GM12878 (cell line): ENCODE results near the gene SETD7. TPM values are rescaled to one million over a fixed set of nuclear protein-coding genes. Genes with fewer than 3 reads are reported as not detected.

Experiments used
- CHD4 ChIP-seq: fragments of 200-600 bp; sonication (generic); IDR thresholded peaks from 2 replicates; pipeline ENCODE4 v1.6.1; 2016; ENCODE audit warnings: mild to moderate bottlenecking
- JUNB ChIP-seq: IDR thresholded peaks from 2 replicates; pipeline ENCODE4 v1.6.1; 2016; ENCODE audit warnings: antibody characterized with exemption, mild to moderate bottlenecking
- KLF5 ChIP-seq: fragments of 450-650 bp; IDR thresholded peaks from 2 replicates; pipeline ENCODE4 v1.6.1; 2014; ENCODE audit warnings: mild to moderate bottlenecking; ENCODE audit not compliant: partially characterized antibody
- TARDBP ChIP-seq: IDR thresholded peaks from 2 replicates; pipeline ENCODE4 v1.6.1; 2016; ENCODE audit warnings: borderline replicate concordance
- ZNF384 ChIP-seq: IDR thresholded peaks from 2 replicates; pipeline ENCODE4 v1.6.1; 2012; ENCODE audit warnings: low read depth, mild to moderate bottlenecking, low read length, improper control_type of control experiment, borderline replicate concordance
- polyA plus RNA-seq, 11 experiments: library from polyadenylated mRNA; depleted of rRNA in 4 of 11; unstranded in 6 of 11; stranded (reverse) in 5 of 11; fragments of >200 nt; fragmentation: Nextera tagmentation in 4 of 11; fragmentation: Illumina TruSeq in 1 of 11; extraction: Ambion mirVana in 4 of 11; extraction: Trizol in 1 of 11; gene quantifications; 1 replicate in 1 of 11; 2 replicates in 10 of 11; pipeline versions ENCODE4 v1.2.1 to v1.2.3, GENCODE V29; 2011 to 2016; ENCODE audit warnings: inconsistent platforms in 2 of 11, missing spikeins in 2 of 11, low read depth in 1 of 11
- total RNA-seq, 4 experiments: library from RNA; depleted of rRNA in 3 of 4; stranded (reverse); fragments of >200 nt in 3 of 4; fragmentation: Illumina TruSeq in 1 of 4; extraction: Trizol in 1 of 4; gene quantifications; 2 replicates each; pipeline versions ENCODE4 v1.2.1 to v1.2.3, GENCODE V29; 2013 to 2021
- TF ChIP-seq, protein P1 (sequence below): fragments of 450-650 bp; formaldehyde crosslinking; IDR thresholded peaks from 2 replicates; pipeline ENCODE4 v1.4.0; 2022; ENCODE audit warnings: mild to moderate bottlenecking, moderate library complexity
- TF ChIP-seq, protein P2 (sequence below): fragments of 450-650 bp; formaldehyde crosslinking; IDR thresholded peaks from 2 replicates; pipeline ENCODE4 v1.4.0; 2020; ENCODE audit warnings: mild to moderate bottlenecking, moderate library complexity

SETD7 gene
- total and polyA plus RNA-seq, 10 of the 15 experiments (the other 5 are each of a cell fraction or from before 2014, with no cell fraction given): 0.03 to 0.82 (median 0.44) TPM

DNA sequence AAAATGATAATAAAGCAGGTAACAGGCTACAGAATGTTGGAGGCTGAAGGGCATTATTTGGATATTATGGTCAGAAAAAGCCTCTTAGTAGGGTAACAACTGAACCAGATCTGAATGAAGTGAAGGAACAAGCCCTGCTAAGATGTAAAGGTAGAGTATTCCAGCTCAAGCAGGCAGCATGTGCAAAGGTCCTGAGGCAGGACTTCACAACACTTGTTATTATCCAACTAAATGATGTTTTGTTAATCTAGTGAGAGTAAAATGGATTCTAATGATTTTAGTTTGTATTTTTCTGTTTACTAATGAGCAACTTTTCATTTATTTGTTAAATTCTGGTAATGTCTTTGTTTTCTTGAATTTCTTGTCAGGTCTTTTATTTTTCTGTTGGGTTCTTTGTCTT lies 66.4 kb downstream of the SETD7 start (continued):
- TF ChIP-seq, protein P1, sequence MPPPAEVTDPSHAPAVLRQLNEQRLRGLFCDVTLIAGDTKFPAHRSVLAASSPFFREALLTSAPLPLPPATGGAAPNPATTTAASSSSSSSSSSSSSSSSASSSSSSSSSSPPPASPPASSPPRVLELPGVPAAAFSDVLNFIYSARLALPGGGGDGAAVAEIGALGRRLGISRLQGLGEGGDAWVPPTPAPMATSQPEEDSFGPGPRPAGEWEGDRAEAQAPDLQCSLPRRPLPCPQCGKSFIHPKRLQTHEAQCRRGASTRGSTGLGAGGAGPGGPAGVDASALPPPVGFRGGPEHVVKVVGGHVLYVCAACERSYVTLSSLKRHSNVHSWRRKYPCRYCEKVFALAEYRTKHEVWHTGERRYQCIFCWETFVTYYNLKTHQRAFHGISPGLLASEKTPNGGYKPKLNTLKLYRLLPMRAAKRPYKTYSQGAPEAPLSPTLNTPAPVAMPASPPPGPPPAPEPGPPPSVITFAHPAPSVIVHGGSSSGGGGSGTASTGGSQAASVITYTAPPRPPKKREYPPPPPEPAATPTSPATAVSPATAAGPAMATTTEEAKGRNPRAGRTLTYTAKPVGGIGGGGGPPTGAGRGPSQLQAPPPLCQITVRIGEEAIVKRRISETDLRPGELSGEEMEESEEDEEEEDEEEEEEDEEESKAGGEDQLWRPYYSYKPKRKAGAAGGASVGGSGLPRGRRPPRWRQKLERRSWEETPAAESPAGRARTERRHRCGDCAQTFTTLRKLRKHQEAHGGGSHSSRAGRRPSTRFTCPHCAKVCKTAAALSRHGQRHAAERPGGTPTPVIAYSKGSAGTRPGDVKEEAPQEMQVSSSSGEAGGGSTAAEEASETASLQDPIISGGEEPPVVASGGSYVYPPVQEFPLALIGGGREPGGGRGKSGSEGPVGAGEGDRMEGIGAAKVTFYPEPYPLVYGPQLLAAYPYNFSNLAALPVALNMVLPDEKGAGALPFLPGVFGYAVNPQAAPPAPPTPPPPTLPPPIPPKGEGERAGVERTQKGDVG (CRISPR knock-in tag): no peak
- TF ChIP-seq JUNB: no peak
- TF ChIP-seq KLF5: no peak
- no peak for TF ChIP-seq CHD4
- no peak for TF ChIP-seq ZNF384
- TF ChIP-seq TARDBP: no peak
- TF ChIP-seq, protein P2, sequence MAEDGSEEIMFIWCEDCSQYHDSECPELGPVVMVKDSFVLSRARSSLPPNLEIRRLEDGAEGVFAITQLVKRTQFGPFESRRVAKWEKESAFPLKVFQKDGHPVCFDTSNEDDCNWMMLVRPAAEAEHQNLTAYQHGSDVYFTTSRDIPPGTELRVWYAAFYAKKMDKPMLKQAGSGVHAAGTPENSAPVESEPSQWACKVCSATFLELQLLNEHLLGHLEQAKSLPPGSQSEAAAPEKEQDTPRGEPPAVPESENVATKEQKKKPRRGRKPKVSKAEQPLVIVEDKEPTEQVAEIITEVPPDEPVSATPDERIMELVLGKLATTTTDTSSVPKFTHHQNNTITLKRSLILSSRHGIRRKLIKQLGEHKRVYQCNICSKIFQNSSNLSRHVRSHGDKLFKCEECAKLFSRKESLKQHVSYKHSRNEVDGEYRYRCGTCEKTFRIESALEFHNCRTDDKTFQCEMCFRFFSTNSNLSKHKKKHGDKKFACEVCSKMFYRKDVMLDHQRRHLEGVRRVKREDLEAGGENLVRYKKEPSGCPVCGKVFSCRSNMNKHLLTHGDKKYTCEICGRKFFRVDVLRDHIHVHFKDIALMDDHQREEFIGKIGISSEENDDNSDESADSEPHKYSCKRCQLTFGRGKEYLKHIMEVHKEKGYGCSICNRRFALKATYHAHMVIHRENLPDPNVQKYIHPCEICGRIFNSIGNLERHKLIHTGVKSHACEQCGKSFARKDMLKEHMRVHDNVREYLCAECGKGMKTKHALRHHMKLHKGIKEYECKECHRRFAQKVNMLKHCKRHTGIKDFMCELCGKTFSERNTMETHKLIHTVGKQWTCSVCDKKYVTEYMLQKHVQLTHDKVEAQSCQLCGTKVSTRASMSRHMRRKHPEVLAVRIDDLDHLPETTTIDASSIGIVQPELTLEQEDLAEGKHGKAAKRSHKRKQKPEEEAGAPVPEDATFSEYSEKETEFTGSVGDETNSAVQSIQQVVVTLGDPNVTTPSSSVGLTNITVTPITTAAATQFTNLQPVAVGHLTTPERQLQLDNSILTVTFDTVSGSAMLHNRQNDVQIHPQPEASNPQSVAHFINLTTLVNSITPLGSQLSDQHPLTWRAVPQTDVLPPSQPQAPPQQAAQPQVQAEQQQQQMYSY (CRISPR knock-in tag): no peak
- TF ChIP-seq, all 136 proteins: peak for 0
